Prostate gland (tissue), 2 donors: ENCODE results near the gene CATSPERZ.

Experiments
- CTCF ChIP-seq, 4 experiments: fragments of 200-600 bp in 2 of 4; fragments of 450-650 bp in 2 of 4; sonication (generic) in 2 of 4; IDR thresholded peaks; 1 replicate in 3 of 4; 2 replicates in 1 of 4; pipeline ENCODE4 v1.5.1; 2016 to 2019; ENCODE audit warnings: antibody characterized with exemption in 4 of 4, mild to moderate bottlenecking in 2 of 4, moderate library complexity in 2 of 4
- POLR2AphosphoS5 ChIP-seq: sonication (generic); formaldehyde crosslinking; IDR thresholded peaks from one replicate; pipeline ENCODE4 v1.6.1; 2017; ENCODE audit warnings: antibody characterized with exemption

GRCh38 chr11:64263947-64264317 lies 36.2 kb upstream of the CATSPERZ start:
- no peak for TF ChIP-seq CTCF (IDR thresholded peaks at IDR 0.05)
- no peak for TF ChIP-seq POLR2AphosphoS5
